Measurements from ENCODE around the gene COA8.

- TF ChIP-seq GATA2 (IDR thresholded peaks at IDR 0.05; ENCODE audit: low read depth, low read length), result no peak
- no peak for TF ChIP-seq GATA3 (IDR thresholded peaks at IDR 0.05; ENCODE audit: low read depth, low read length)
Observed at GRCh38 chr14:103556946-103557758, 5.6 kb upstream of the COA8 start.
